ENCODE results near the gene BRME1.

DNA sequence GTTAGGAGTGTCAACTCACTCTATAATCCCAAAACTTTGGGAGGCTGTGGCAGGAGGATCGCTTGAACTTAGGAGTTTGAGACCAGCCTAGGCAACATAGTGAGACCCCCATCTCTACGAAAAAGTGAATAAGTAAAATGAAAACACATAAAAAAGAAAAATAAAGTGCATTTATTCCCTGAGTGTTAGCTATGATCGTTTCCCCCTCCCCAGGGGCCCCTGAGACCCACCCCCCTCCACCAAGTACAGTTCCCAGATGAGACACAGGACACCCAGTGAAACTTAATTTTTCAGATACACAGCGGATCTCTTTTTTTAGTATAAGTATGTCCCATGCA is 57.6 kb downstream of the BRME1 start:
- TF ChIP-seq POLR2A (IDR thresholded peaks at IDR 0.05) (no peak), EP300 (IDR thresholded peaks at IDR 0.05) (no peak)
- TF ChIP-seq, protein P1, sequence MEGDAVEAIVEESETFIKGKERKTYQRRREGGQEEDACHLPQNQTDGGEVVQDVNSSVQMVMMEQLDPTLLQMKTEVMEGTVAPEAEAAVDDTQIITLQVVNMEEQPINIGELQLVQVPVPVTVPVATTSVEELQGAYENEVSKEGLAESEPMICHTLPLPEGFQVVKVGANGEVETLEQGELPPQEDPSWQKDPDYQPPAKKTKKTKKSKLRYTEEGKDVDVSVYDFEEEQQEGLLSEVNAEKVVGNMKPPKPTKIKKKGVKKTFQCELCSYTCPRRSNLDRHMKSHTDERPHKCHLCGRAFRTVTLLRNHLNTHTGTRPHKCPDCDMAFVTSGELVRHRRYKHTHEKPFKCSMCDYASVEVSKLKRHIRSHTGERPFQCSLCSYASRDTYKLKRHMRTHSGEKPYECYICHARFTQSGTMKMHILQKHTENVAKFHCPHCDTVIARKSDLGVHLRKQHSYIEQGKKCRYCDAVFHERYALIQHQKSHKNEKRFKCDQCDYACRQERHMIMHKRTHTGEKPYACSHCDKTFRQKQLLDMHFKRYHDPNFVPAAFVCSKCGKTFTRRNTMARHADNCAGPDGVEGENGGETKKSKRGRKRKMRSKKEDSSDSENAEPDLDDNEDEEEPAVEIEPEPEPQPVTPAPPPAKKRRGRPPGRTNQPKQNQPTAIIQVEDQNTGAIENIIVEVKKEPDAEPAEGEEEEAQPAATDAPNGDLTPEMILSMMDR (IDR thresholded peaks at IDR 0.05): no peak

All from ovary (tissue), 3 donors.